Panc1 (cell line): Measurements from ENCODE around the gene QSOX1. TPM values are rescaled to one million over a fixed set of nuclear protein-coding genes. Genes with fewer than 3 reads are reported as not detected.

Experiments used
- ATAC-seq: fragments of 200-7000 bp; cut with Tn5 transposase; 2 replicates; pipeline ENCODE4 v1.9.1; 2020; ENCODE audit warnings: mild to moderate bottlenecking, moderate library complexity
- BruUV-seq: library from RNA; stranded (reverse); fragments of 400-500 nt; replicated peaks from 2 replicates; lab custom pipeline; 2021; lab: Mats Ljungman, UMichigan
- CTCF ChIA-PET: fragments of 300-600 bp; sonication (Branson Sonifier 250); formaldehyde crosslinking; loops from one replicate; lab custom pipeline; 2022; ENCODE audit warnings: antibody characterized with exemption; lab: Charles Lee
- POLR2A ChIA-PET: fragments of 300-600 bp; sonication (Branson Sonifier 250); formaldehyde crosslinking; loops from one replicate; lab custom pipeline; 2022; ENCODE audit warnings: antibody characterized with exemption; lab: Charles Lee
- DNase-seq: peaks from one replicate; pipeline ENCODE4 v3.0.0-alpha.2; 2010; ENCODE audit warnings: low read depth, low spot score
- H3K27ac ChIP-seq: 2 replicates; pipeline ENCODE4 v1.5.1; 2011; ENCODE audit warnings: mild to moderate bottlenecking, low read length, inconsistent platforms
- H3K27me3 ChIP-seq: fragments of 200-500 bp; sonication (Bioruptor generic); 2 replicates; pipeline ENCODE4 v1.6.0; 2014; ENCODE audit warnings: low read length, inconsistent platforms; ENCODE audit not compliant: control insufficient read depth, insufficient read depth
- H3K36me3 ChIP-seq: fragments of 200-500 bp; sonication (Bioruptor generic); 2 replicates; pipeline ENCODE4 v1.5.1; 2014; ENCODE audit warnings: inconsistent platforms, mild to moderate bottlenecking, low read length, moderate library complexity; ENCODE audit not compliant: control insufficient read depth, insufficient read depth
- H3K4me1 ChIP-seq: 2 replicates; pipeline ENCODE4 v1.5.1; 2011; ENCODE audit warnings: inconsistent platforms, mild to moderate bottlenecking, low read length, moderate library complexity; ENCODE audit not compliant: control insufficient read depth, insufficient read depth
- H3K4me3 ChIP-seq, 2 experiments: 2 replicates each; pipeline ENCODE4 v1.5.1; 2011 to 2012; ENCODE audit warnings: low read depth in 2 of 2, low read length in 2 of 2, mild to moderate bottlenecking in 2 of 2, inconsistent platforms in 1 of 2, moderate library complexity in 1 of 2
- H3K9me3 ChIP-seq: fragments of 200-500 bp; sonication (Bioruptor generic); 2 replicates; pipeline ENCODE4 v1.5.1; 2014; ENCODE audit warnings: low read depth, mild to moderate bottlenecking, inconsistent platforms, low read length, moderate library complexity; ENCODE audit not compliant: control insufficient read depth, insufficient read depth
- CTCF ChIP-seq: fragments of 450-650 bp; IDR thresholded peaks from 2 replicates; pipeline ENCODE4 v1.5.1; 2017; ENCODE audit warnings: mild to moderate bottlenecking
- POLR2AphosphoS5 ChIP-seq: IDR thresholded peaks from 2 replicates; pipeline ENCODE4 v1.6.1; 2012; ENCODE audit warnings: mild to moderate bottlenecking, low read depth, low read length, moderate library complexity
- REST ChIP-seq, 2 experiments: IDR thresholded peaks; 2 replicates each; pipeline ENCODE4 v1.6.1; 2011 to 2012; ENCODE audit warnings: low read depth in 2 of 2, control low read depth in 1 of 2, low read length in 1 of 2, mild to moderate bottlenecking in 1 of 2, moderate library complexity in 1 of 2; ENCODE audit not compliant: insufficient read depth in 1 of 2
- SIN3A ChIP-seq: IDR thresholded peaks from 2 replicates; pipeline ENCODE4 v1.6.1; 2012; ENCODE audit warnings: low read depth, mild to moderate bottlenecking, low read length, moderate library complexity, borderline replicate concordance; ENCODE audit not compliant: insufficient read depth
- TCF7L2 ChIP-seq: IDR thresholded peaks from 2 replicates; pipeline ENCODE4 v1.6.1; 2011; ENCODE audit warnings: mild to moderate bottlenecking, low read depth, low read length, inconsistent platforms
- in situ Hi-C: cut with HindIII; loops from 2 replicates; pipeline ENCODE4 v1.10.0; 2016; ENCODE audit warnings: low sequenced_read_pairs, low pct_unique_long_range_greater_than_20kb
- intact Hi-C: fragments of 100-400 bp; cut with micrococcal nuclease; formaldehyde crosslinking; loops from one replicate; pipeline ENCODE4 v1.10.0; 2022; ENCODE audit not compliant: unreplicated experiment
- total RNA-seq: library from RNA; stranded (reverse); gene quantifications from one replicate; pipeline ENCODE4 v1.2.1, GENCODE V29; 2021; ENCODE audit not compliant: unreplicated experiment

QSOX1 gene
- total RNA-seq, 1 experiment from 2014 or later: 152 TPM

GRCh38 chr1:180198196-180198595 is 43.5 kb downstream of the QSOX1 start:
- DNase-seq (no peak), ATAC-seq (no peak)
- H3K9me3 ChIP-seq: no peaks in the 10 kb centered on the region
- no TSS peak for BruUV-seq
- no peaks in the 10 kb centered on the region for H3K27me3 ChIP-seq
- POLR2A ChIA-PET: no interaction called here
- in situ Hi-C loops (no loop called here), intact Hi-C loops (no loop called here)
- no peaks in the 10 kb centered on the region for H3K4me1 ChIP-seq
- H3K4me3 ChIP-seq: no peak overlapping the region
- CTCF ChIA-PET: no interaction called here
- TF ChIP-seq CTCF (no peak), SIN3A (no peak), REST (IDR thresholded peaks at IDR 0.05; ENCODE audit: insufficient read depth in 1 of 2, low read depth in 2 of 2, low read length in 1 of 2) (no peak), TCF7L2 (no peak)
- no peak overlapping the region for H3K27ac ChIP-seq
- H3K36me3 ChIP-seq: no peaks in the 10 kb centered on the region

GRCh38 chr1:180198611-180199010 is 43.9 kb downstream of the QSOX1 start:
- no peaks in the 10 kb centered on the region for H3K27me3 ChIP-seq
- no peak overlapping the region for H3K27ac ChIP-seq
- BruUV-seq: no TSS peak
- H3K9me3 ChIP-seq: no peaks in the 10 kb centered on the region
- no peaks in the 10 kb centered on the region for H3K4me1 ChIP-seq
- TF ChIP-seq REST (IDR thresholded peaks at IDR 0.05; ENCODE audit: insufficient read depth in 1 of 2, low read depth in 2 of 2, low read length in 1 of 2) (no peak), TCF7L2 (no peak), CTCF (no peak), SIN3A (no peak), POLR2AphosphoS5 (no peak)
- DNase-seq: no peak
- POLR2A ChIA-PET: no interaction called here
- CTCF ChIA-PET: no interaction called here
- H3K4me3 ChIP-seq: no peak overlapping the region
- H3K36me3 ChIP-seq: no peaks in the 10 kb centered on the region
- no peak for ATAC-seq
- in situ Hi-C loops: no loop called here
- intact Hi-C loops: no loop called here
